ENCODE measurements around the gene IDH1. TPM values are rescaled to one million over a fixed set of nuclear protein-coding genes. Genes with fewer than 3 reads are reported as not detected.
"Not testable (repeated sequence)": the region's sequence is repeated elsewhere in the genome, so short reads cannot be mapped to it uniquely, and the experiment has no call there.

Gene IDH1
- polyA plus RNA-seq, 3 donors: 39.8 to 110 (median 99.9) TPM

DNA sequence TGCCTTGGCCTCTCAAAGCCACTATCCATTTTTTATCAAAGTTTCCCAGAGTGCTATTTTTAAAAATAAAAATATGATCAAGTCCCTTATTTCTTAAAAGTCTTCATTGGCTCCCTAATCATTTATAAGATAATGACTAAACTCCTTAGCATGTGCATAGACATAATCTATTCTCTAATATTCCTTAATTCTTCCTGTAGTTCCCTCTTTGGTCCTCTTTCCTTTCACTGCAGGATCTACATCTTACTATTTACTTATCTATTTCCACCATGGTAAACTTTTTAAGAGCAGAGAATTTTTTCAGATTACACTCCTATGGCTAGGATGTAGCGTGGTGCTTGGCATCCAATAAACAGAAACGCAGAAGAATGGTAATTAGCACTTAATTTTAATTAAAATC lies 19.0 kb downstream of the IDH1 start:
- H3K27ac ChIP-seq (ENCODE audit: low read depth, low read length): no peak overlapping the region
- WGBS, 3 donors: 64 to 98% (median 96%) methylated on average over 2 of the region's 2 CpGs

- no peak overlapping the region for H3K27ac ChIP-seq (ENCODE audit: low read depth, low read length)
- WGBS, 3 donors: 91 to 96% (median 96%) methylated on average over 1 of the region's 1 CpG
Measured at GRCh38 chr2:208234786-208235185, 20.1 kb downstream of the IDH1 start.

DNA sequence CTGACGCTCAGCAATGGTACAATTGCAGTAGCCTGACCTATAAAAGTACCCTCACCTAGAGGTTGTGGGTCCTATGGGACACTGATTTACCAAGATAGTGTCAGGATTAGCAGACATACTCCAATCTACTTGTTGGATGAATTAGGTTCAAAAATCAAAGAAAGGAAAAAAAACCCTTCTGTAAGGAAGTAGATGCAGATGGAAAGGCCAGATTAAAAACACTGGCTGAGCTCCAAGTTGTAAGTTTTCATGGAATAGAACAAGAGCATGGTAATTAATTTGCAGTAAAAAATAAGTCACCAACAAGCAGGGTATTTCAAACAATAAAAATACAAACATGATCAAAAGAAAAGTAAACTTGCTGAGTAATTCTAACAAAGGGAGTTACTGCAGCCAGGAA lies 26.4 kb downstream of the IDH1 start:
- no peak overlapping the region for H3K27ac ChIP-seq (ENCODE audit: low read depth, low read length)
- 43 to 86% (median 53%) methylated on average over 1 of the region's 1 CpG for WGBS, 3 donors

DNA sequence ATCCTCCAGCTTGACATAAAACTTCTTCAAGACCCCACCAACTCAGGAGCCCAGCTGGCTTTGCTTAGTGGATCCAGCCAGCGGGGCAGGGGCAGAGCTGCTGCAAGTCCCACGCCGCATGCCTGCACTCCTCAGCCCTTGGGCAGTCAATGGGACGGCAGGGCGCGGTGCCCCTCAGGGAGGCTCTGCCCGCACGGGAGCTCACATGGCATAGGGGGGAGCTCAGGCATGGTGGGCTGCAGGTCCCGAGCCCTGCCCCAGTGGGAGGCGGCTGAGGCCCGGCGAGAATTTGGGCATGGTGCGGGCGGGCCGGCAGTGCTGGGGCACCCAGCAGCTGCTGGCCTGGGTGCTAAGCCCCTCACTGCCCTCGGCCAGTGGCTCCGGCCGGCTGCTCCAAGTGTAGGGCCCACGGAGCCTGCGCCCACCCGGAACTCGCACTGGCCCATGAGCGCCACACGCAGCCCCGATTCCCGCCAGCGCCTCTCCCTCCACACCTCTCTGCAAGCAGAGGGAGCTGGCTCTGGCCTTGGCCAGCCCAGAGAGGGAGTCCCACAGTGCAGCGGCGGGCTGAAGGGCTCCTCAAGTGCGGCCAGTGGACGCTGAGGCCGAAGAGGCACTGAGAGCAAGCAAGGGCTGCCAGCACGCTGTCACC lies 27.2 kb downstream of the IDH1 start:
- 95 to 97% (median 97%) methylated on average over 25 to 33 of the region's 33 CpGs for WGBS, 3 donors
- H3K27ac ChIP-seq (ENCODE audit: low read depth, low read length): no peak overlapping the region

- WGBS, 3 donors: 92 to 98% (median 97%) methylated on average over 2 of the region's 2 CpGs
- H3K27ac ChIP-seq (ENCODE audit: low read depth, low read length): no peak overlapping the region
Measured at GRCh38 chr2:208224802-208225201, 30.1 kb downstream of the IDH1 start.

DNA sequence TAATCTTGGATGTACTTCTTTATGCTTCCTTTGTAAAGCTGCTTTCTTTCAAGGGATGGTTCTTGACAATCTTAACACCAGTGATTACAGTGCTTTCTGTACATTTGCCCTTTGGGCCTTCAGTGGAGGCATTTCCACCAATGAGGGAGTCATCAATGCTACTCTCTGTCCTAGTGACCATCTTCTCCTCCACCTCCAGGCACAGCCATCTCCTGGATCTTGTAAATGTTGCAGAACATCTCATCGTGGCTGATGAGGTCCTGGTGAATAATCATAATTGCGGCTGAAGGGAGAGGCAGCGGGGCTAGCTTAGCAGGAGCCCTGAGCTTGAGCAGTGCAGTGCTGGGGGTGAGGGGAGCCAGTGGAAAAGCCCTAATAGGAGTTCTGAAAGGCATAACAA lies 32.5 kb downstream of the IDH1 start:
- no peak overlapping the region for H3K27ac ChIP-seq (ENCODE audit: low read depth, low read length)
- 86 to 93% (median 90%) methylated on average over 3 of the region's 3 CpGs for whole genome bisulfite sequencing, 3 donors

DNA sequence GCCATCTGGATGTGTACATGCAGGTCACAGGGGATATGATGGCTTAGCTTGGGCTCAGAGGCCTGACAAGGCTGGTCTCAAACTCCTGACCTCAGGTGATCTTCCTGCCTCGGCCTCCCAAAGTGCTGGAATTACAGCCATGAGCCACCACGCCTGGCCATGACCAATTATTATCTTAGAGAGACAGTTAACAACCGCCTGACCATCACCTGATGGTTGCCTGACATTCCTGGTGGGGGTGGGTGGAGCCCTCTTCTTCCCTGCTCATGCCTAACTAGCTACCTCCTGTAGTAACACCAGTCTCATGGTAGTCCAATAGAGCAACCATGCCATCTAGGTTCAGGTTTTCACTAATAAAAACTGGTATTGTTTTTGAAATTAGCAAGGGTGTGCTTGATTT lies 33.0 kb downstream of the IDH1 start:
- 84 to 91% (median 87%) methylated on average over 3 of the region's 3 CpGs for WGBS, 3 donors
- not testable (repeated sequence) for H3K27ac ChIP-seq (ENCODE audit: low read depth, low read length)

DNA sequence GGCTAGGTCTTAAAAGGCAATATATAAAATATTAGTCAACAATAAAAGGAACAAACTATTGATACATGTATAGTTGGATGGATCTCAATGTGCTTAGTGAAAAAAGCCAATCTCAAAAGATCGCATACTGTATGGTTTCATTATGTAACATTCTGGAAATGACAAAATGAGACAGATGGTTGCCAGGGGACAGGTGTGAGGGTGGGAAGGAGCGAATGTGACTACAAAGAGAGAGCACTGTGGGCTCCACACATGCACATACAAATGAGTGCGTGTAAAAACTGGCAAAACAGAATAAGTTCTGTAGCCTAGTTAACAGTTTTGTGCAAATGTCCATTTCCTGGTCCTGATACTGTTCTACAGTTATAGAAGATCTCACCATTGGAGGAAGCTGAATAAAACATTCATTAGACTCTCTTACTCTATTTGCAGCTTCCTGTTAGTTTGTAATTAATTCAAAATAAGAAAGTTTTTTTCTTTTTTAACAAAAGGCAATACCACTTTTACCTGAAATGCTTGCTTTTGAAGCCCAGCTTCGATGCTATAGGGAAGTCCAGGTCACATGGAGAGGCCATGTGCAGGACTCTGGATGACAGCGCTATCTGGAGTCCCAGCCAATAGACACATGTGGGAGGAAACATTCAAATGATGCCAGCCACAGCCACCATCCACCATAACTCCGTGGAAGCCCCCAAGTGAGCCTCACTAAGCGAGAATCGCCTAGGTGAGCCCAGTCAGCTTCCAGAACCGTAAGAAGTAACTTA lies 44.0 kb downstream of the IDH1 start:
- WGBS, 3 donors: 86 to 90% (median 87%) methylated on average over 9 of the region's 9 CpGs
- no peak overlapping the region for H3K27ac ChIP-seq (ENCODE audit: low read depth, low read length)

GRCh38 chr2:208208335-208209085 lies 46.4 kb downstream of the IDH1 start:
- no peak overlapping the region for H3K27ac ChIP-seq (ENCODE audit: low read depth, low read length)
- WGBS, 3 donors: 86 to 92% (median 90%) methylated on average over 9 of the region's 9 CpGs

- 52 to 79% (median 58%) methylated on average over 3 of the region's 3 CpGs for WGBS, 3 donors
- H3K27ac ChIP-seq (ENCODE audit: low read depth, low read length): no peak overlapping the region
Measured at GRCh38 chr2:208207769-208208168, 47.1 kb downstream of the IDH1 start.

- no peak overlapping the region for H3K27ac ChIP-seq (ENCODE audit: low read depth, low read length)
- 38 to 78% (median 44%) methylated on average over 5 of the region's 5 CpGs for WGBS, 3 donors
Measured at GRCh38 chr2:208204166-208204565, 50.7 kb downstream of the IDH1 start.

DNA sequence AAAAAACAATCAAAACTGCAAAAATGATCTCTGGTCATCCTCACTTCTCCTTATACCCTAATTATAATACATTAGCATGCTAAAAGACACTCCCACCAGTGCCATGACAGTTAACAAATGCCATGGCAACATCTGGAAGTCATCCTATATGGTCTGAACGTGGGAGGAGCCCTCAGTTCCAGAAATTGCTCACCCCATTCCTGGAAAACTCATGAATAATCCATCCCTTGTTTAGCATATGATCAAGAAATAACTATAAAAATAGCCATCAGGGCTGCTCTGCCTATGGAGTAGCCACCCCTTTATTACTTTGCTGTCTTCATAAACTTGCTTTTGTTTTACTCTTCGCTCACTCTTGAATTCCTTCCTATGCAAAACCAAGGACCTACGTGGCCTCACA lies 59.3 kb downstream of the IDH1 start:
- H3K27ac ChIP-seq (ENCODE audit: low read depth, low read length): no peak overlapping the region
- 80 to 88% (median 82%) methylated on average over 3 of the region's 3 CpGs for WGBS, 3 donors

GRCh38 chr2:208192611-208193236 lies 62.1 kb downstream of the IDH1 start:
- WGBS, 3 donors: 75 to 91% (median 89%) methylated on average over 8 of the region's 8 CpGs
- no peak overlapping the region for H3K27ac ChIP-seq (ENCODE audit: low read depth, low read length)

DNA sequence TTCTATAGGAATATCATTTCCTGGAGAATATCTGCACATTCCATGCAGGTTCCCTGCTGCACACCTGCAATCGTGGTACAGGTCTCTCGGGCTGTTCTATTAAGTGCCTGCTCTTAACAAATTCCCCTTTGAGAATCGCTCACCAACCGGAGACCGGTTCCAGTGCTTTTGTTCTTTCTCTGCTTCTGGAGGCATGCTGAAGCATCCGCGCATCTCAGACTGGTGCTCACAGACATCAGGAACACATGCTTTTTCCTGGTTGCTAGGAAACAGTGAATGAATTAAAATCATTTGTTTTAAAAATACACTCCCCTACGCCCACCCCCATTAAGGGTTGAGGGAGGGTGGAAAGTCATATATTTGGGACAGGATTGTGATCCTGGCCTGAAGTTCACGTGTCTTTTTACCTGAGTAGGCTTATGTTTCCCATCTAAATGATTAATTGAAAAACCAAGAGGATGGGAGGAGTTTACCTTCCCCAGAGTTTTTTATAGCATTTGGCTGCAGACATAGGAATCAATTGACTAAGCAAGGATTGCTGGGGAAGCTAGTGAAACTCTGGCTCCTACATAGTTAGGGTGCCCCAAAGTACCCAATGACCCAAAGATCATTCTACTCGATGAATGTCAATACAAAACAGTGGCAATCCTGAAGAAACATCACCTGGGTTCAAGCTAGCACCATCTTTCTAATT lies 64.9 kb downstream of the IDH1 start, which contains the start of gene C2orf80:
C2orf80 (minus strand) TSS at position 221 of the 694 bp plus-strand sequence. CDS start 3,044 bp downstream, outside the sequence.
- H3K27ac ChIP-seq (ENCODE audit: low read depth, low read length): no peak within 1 kb of the TSS
- WGBS, 3 donors: 62 to 70% (median 69%) methylated on average over 10 of the region's 10 CpGs

- WGBS, 3 donors: 81 to 83% (median 82%) methylated on average over 5 of the region's 5 CpGs
- H3K27ac ChIP-seq (ENCODE audit: low read depth, low read length): no peak overlapping the region
Measured at GRCh38 chr2:208189069-208189809, 65.6 kb downstream of the IDH1 start.

- 74 to 94% (median 87%) methylated on average over 2 of the region's 2 CpGs for WGBS, 3 donors
- no peak overlapping the region for H3K27ac ChIP-seq (ENCODE audit: low read depth, low read length)
Measured at GRCh38 chr2:208186893-208187292, 68.0 kb downstream of the IDH1 start.

DNA sequence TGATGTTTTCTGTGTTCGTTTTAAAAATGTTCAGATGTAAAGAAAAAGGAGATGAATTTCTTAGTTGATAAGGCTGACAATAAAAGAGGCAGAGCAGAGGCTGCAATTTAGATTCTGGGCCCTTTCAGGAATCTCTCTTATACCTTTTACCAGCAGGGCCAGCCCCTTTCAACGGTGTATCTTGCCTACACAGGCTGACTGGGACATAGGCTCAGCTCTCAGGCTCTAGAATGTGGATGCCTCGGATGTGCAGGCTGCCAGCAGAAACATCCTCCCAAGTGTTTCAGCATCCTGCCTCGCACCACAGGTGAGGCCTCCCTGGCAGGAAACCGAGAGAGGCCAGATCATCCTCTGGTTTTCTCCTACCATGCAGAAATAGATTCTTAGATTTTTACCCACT lies 68.4 kb downstream of the IDH1 start:
- no peak overlapping the region for H3K27ac ChIP-seq (ENCODE audit: low read depth, low read length)
- WGBS, 3 donors: 68 to 71% (median 70%) methylated on average over 5 of the region's 5 CpGs

Data from adipose tissue (tissue), 3 donors.